Glomerular endothelial cell (primary cell): ENCODE measurements around the gene SIAH2. TPM values are rescaled to one million over a fixed set of nuclear protein-coding genes. Genes with fewer than 3 reads are reported as not detected.

Experiments
- DNase-seq: peaks from one replicate; pipeline ENCODE4 v3.0.0-alpha.2; 2011; ENCODE audit warnings: low read depth, low spot score; ENCODE audit errors: extremely low read depth
- total RNA-seq: library from RNA; depleted of rRNA; stranded (reverse); fragments of >200 nt; gene quantifications from 2 replicates; pipeline ENCODE4 v1.2.3, GENCODE V29; 2015

SIAH2 gene
- total RNA-seq, 1 donor from 2014 or later: 34.0 TPM

- DNase-seq: no peak
These were observed 11.1 kb downstream of the SIAH2 start for GRCh38 chr3:150751781-150752263.

GRCh38 chr3:150749255-150749654 lies 13.7 kb downstream of the SIAH2 start:
- DNase-seq: no peak

GRCh38 chr3:150748684-150749047 lies 14.3 kb downstream of the SIAH2 start:
- no peak for DNase-seq

GRCh38 chr3:150747886-150748683 lies 14.9 kb downstream of the SIAH2 start:
- no peak for DNase-seq

GRCh38 chr3:150746791-150747590 lies 16.0 kb downstream of the SIAH2 start:
- no peak for DNase-seq

GRCh38 chr3:150745832-150746231 lies 17.1 kb downstream of the SIAH2 start:
- no peak for DNase-seq

GRCh38 chr3:150744919-150745211 lies 18.1 kb downstream of the SIAH2 start:
- DNase-seq: no peak

GRCh38 chr3:150744041-150744918 lies 18.7 kb downstream of the SIAH2 start:
- DNase-seq: no peak

- DNase-seq: no peak
These were observed 19.5 kb downstream of the SIAH2 start for GRCh38 chr3:150743508-150743907.

GRCh38 chr3:150742679-150743078 lies 20.3 kb downstream of the SIAH2 start:
- no peak for DNase-seq

GRCh38 chr3:150742141-150742523 lies 20.8 kb downstream of the SIAH2 start:
- no peak for DNase-seq

- DNase-seq: no peak
These were observed 21.4 kb downstream of the SIAH2 start for GRCh38 chr3:150741497-150742140.

GRCh38 chr3:150740733-150741496 lies 22.1 kb downstream of the SIAH2 start:
- DNase-seq: no peak

- no peak for DNase-seq
These were observed 22.9 kb downstream of the SIAH2 start for GRCh38 chr3:150739877-150740645.

- no peak for DNase-seq
These were observed 23.6 kb downstream of the SIAH2 start for GRCh38 chr3:150739200-150739863.

GRCh38 chr3:150738688-150739087 lies 24.3 kb downstream of the SIAH2 start:
- no peak for DNase-seq

- DNase-seq: no peak
These were observed 24.9 kb downstream of the SIAH2 start for GRCh38 chr3:150737874-150738679.
